Aortic smooth muscle cell (primary cell): Measurements from ENCODE around the gene EIF2A. TPM values are rescaled to one million over a fixed set of nuclear protein-coding genes. Genes with fewer than 3 reads are reported as not detected.

Experiments used
- total RNA-seq: library from RNA; depleted of rRNA; stranded (reverse); fragments of >200 nt; gene quantifications from 2 replicates; pipeline ENCODE4 v1.2.3, GENCODE V29; 2014

EIF2A gene
- total RNA-seq: 110 and 131 TPM in 2 replicates

GRCh38 chr3:150546226-150547044, at the start of gene EIF2A, which contains the start of gene SERP1:
TSS of gene EIF2A (plus strand) at chr3:150546787. CDS start at chr3:150546803, 16 bp downstream.
TSS of gene SERP1 (minus strand) at chr3:150546496. CDS start at chr3:150546135, 361 bp downstream.

GRCh38 chr3:150603153-150603979, 56.8 kb downstream of the EIF2A start, which contains the start of gene SELENOT:
TSS of gene SELENOT (plus strand) at chr3:150603321. CDS start at chr3:150603363, 42 bp downstream.

Other genes with a start within 250 kb of the EIF2A start
- 5.7 and 10.2 TPM in 2 replicates for gene TSC22D2, start 138.5 kb upstream of the EIF2A start, total RNA-seq
- gene SERP1, start 291 bp upstream of the EIF2A start, total RNA-seq: 124 and 159 TPM in 2 replicates
- 145 and 189 TPM in 2 replicates for gene SELENOT, start 56.5 kb downstream of the EIF2A start, total RNA-seq
- gene ERICH6, start 157.1 kb downstream of the EIF2A start, total RNA-seq: 0.06 and 0.13 TPM in 2 replicates
- 13.3 and 15.0 TPM in 2 replicates for gene SIAH2, start 216.4 kb downstream of the EIF2A start, total RNA-seq